Tibial nerve (tissue), 4 donors: ENCODE data around the gene ORM1. TPM values are rescaled to one million over a fixed set of nuclear protein-coding genes. Genes with fewer than 3 reads are reported as not detected.
"Not testable (repeated sequence)": the region's sequence is repeated elsewhere in the genome, so short reads cannot be mapped to it uniquely, and the experiment has no call there.

Experiments
- DNase-seq, 2 donors: peaks; one replicate each; pipeline ENCODE4 v3.0.0-alpha.2; 2019; ENCODE audit warnings: low spot score in 2 of 2
- H3K27ac ChIP-seq, 4 donors: fragments of 200-600 bp; sonication (generic) in 3 of 4; one replicate each; pipeline ENCODE4 v1.5.1; 2017 to 2019; ENCODE audit warnings: mild to moderate bottlenecking in 1 of 4
- H3K27me3 ChIP-seq, 2 donors: fragments of 200-600 bp; sonication (generic) in 1 of 2; one replicate each; pipeline versions ENCODE4 v1.5.1 to v1.6.0; 2017 to 2019
- H3K36me3 ChIP-seq, 3 donors: fragments of 200-600 bp; sonication (generic); one replicate each; pipeline ENCODE4 v1.5.1; 2018 to 2019
- H3K4me1 ChIP-seq, 4 donors: fragments of 200-600 bp; sonication (generic) in 3 of 4; one replicate each; pipeline ENCODE4 v1.5.1; 2017 to 2019
- H3K4me3 ChIP-seq, 4 donors: fragments of 200-600 bp; sonication (generic) in 3 of 4; one replicate each; pipeline ENCODE4 v1.5.1; 2017 to 2019; ENCODE audit warnings: mild to moderate bottlenecking in 1 of 4, moderate library complexity in 1 of 4
- H3K9me3 ChIP-seq, 4 donors: fragments of 200-600 bp; sonication (generic) in 3 of 4; one replicate each; pipeline ENCODE4 v1.5.1; 2017 to 2019
- CTCF ChIP-seq, 5 experiments: fragments of 200-600 bp in 3 of 5; fragments of 450-650 bp in 2 of 5; sonication (generic) in 3 of 5; IDR thresholded peaks; one replicate each; pipeline ENCODE4 v1.5.1; 2016 to 2019; ENCODE audit warnings: antibody characterized with exemption in 5 of 5, mild to moderate bottlenecking in 3 of 5, moderate library complexity in 2 of 5
- EP300 ChIP-seq, 2 donors: sonication (generic); formaldehyde crosslinking; IDR thresholded peaks; one replicate each; pipeline ENCODE4 v1.6.1; 2017; ENCODE audit warnings: antibody characterized with exemption in 2 of 2, mild to moderate bottlenecking in 1 of 2
- POLR2A ChIP-seq, 2 donors: fragments of 450-650 bp; IDR thresholded peaks; one replicate each; pipeline ENCODE4 v1.6.1; 2017; ENCODE audit warnings: antibody characterized with exemption in 2 of 2, mild to moderate bottlenecking in 2 of 2, moderate library complexity in 2 of 2
- WGBS, 2 donors: methylation state at CpG; one replicate each; pipeline ENCODE4 v1.1.5; 2018; 5-methylcytosine and 5-hydroxymethylcytosine counted together
- total RNA-seq, 4 donors: library from RNA; depleted of rRNA; stranded (reverse); fragments of >200 nt; gene quantifications; one replicate each; pipeline ENCODE4 v1.1.0, GENCODE V29; 2016

ORM1 gene
- total RNA-seq, 4 donors from 2014 or later: not detected

- H3K27ac ChIP-seq: no peak overlapping the region
- DNase-seq: no peak
- no peaks in the 10 kb centered on the region for H3K4me1 ChIP-seq
- no peak for TF ChIP-seq EP300 (IDR thresholded peaks at IDR 0.05)
- no peak for TF ChIP-seq CTCF (IDR thresholded peaks at IDR 0.05)
- TF ChIP-seq POLR2A (IDR thresholded peaks at IDR 0.05): no peak
- 83 to 87% methylated on average over 8 of the region's 8 CpGs for WGBS, 2 donors
- H3K9me3 ChIP-seq: no peaks in the 10 kb centered on the region
- peaks cover 0 to 17% (median 0%) of the 10 kb centered on the region in 3 donors for H3K36me3 ChIP-seq
- peaks cover 0 to 3% of the 10 kb centered on the region in 2 donors for H3K27me3 ChIP-seq
- H3K4me3 ChIP-seq: no peak overlapping the region
These were observed 7.1 kb upstream of the ORM1 start for GRCh38 chr9:114315723-114316363.

- Histone ChIP-seq H3K27ac (no peak overlapping the region), H3K9me3 (no peaks in the 10 kb centered on the region), H3K4me3 (no peak overlapping the region), H3K27me3 (peaks cover 0 to 3% of the 10 kb centered on the region in 2 donors), H3K36me3 (peaks cover 0 to 10% (median 0%) of the 10 kb centered on the region in 3 donors), H3K4me1 (no peaks in the 10 kb centered on the region)
- no peak for DNase-seq
- 77 to 78% methylated on average over 10 of the region's 10 CpGs for WGBS, 2 donors
- TF ChIP-seq EP300 (IDR thresholded peaks at IDR 0.05): no peak
These were observed 6.2 kb upstream of the ORM1 start for GRCh38 chr9:114316605-114317230.

- no peak for DNase-seq
- no peak overlapping the region for H3K4me3 ChIP-seq
- no peaks in the 10 kb centered on the region for H3K4me1 ChIP-seq
- H3K36me3 ChIP-seq: no peaks in the 10 kb centered on the region
- H3K9me3 ChIP-seq: no peaks in the 10 kb centered on the region
- WGBS, 2 donors: 74 to 76% methylated on average over 8 of the region's 8 CpGs
- no peak for TF ChIP-seq CTCF (IDR thresholded peaks at IDR 0.05)
- TF ChIP-seq POLR2A (IDR thresholded peaks at IDR 0.05): no peak
- TF ChIP-seq EP300 (IDR thresholded peaks at IDR 0.05): no peak
- no peak overlapping the region for H3K27ac ChIP-seq
- peaks cover 0 to 3% of the 10 kb centered on the region in 2 donors for H3K27me3 ChIP-seq
These were observed 5.1 kb upstream of the ORM1 start for GRCh38 chr9:114317665-114318357.

- H3K27me3 ChIP-seq: peaks cover 0 to 3% of the 10 kb centered on the region in 2 donors
- no peaks in the 10 kb centered on the region for H3K36me3 ChIP-seq
- H3K4me1 ChIP-seq: no peaks in the 10 kb centered on the region
- no peaks in the 10 kb centered on the region for H3K9me3 ChIP-seq
- WGBS, 2 donors: 85 to 87% methylated on average over 8 of the region's 8 CpGs
- H3K4me3 ChIP-seq: no peak overlapping the region
- H3K27ac ChIP-seq: no peak overlapping the region
- TF ChIP-seq EP300 (IDR thresholded peaks at IDR 0.05) (no peak), POLR2A (IDR thresholded peaks at IDR 0.05) (no peak)
- no peak for DNase-seq
These were observed 4.5 kb upstream of the ORM1 start for GRCh38 chr9:114318416-114318815.

- H3K27me3 ChIP-seq: peaks cover 0 to 3% of the 10 kb centered on the region in 2 donors
- H3K4me3 ChIP-seq: no peak overlapping the region
- no peaks in the 10 kb centered on the region for H3K9me3 ChIP-seq
- H3K36me3 ChIP-seq: no peaks in the 10 kb centered on the region
- no peak overlapping the region for H3K27ac ChIP-seq
- TF ChIP-seq CTCF (IDR thresholded peaks at IDR 0.05): no peak
- no peak for TF ChIP-seq POLR2A (IDR thresholded peaks at IDR 0.05)
- no peak for TF ChIP-seq EP300 (IDR thresholded peaks at IDR 0.05)
- WGBS, 2 donors: 79 to 81% methylated on average over 3 of the region's 3 CpGs
- H3K4me1 ChIP-seq: no peaks in the 10 kb centered on the region
- no peak for DNase-seq
These were observed 3.8 kb upstream of the ORM1 start for GRCh38 chr9:114319147-114319546.

GRCh38 chr9:114320710-114321109 lies 2.2 kb upstream of the ORM1 start:
- DNase-seq, H3K4me1 ChIP-seq, H3K36me3 ChIP-seq, H3K27me3 ChIP-seq, H3K9me3 ChIP-seq, H3K4me3 ChIP-seq, H3K27ac ChIP-seq: not testable (repeated sequence)
- 84 to 89% methylated on average over 7 of the region's 7 CpGs for WGBS, 2 donors
